HEK293 (cell line): ENCODE results near the gene BCL7C.
A peak's percentile ranks its signal among the peaks of the same experiment; 100 is the strongest.

ENCODE experiments used
- EGR2 ChIP-seq: fragments of 450-650 bp; formaldehyde crosslinking; IDR thresholded peaks from 2 replicates; pipeline ENCODE4 v1.5.1; 2016; ENCODE audit warnings: low read depth, missing biosample characterization, missing genetic modification characterization
- HIC1 ChIP-seq: fragments of 450-650 bp; formaldehyde crosslinking; IDR thresholded peaks from 2 replicates; pipeline ENCODE4 v1.5.1; 2016; ENCODE audit warnings: missing biosample characterization, missing genetic modification characterization
- MYNN ChIP-seq: fragments of 450-650 bp; formaldehyde crosslinking; IDR thresholded peaks from 2 replicates; pipeline ENCODE4 v1.5.1; 2016; ENCODE audit warnings: missing biosample characterization, missing genetic modification characterization, borderline replicate concordance
- SCRT1 ChIP-seq: fragments of 450-650 bp; formaldehyde crosslinking; IDR thresholded peaks from 2 replicates; pipeline ENCODE4 v1.5.1; 2016; ENCODE audit warnings: missing biosample characterization, missing genetic modification characterization, borderline replicate concordance
- ZFP69B ChIP-seq: fragments of 450-650 bp; formaldehyde crosslinking; IDR thresholded peaks from 2 replicates; pipeline ENCODE4 v1.5.1; 2016; ENCODE audit warnings: missing biosample characterization, missing genetic modification characterization
- ZNF112 ChIP-seq: fragments of 450-650 bp; formaldehyde crosslinking; IDR thresholded peaks from 2 replicates; pipeline ENCODE4 v1.5.0; 2017; ENCODE audit warnings: missing biosample characterization, missing genetic modification characterization
- ZNF155 ChIP-seq: fragments of 450-650 bp; formaldehyde crosslinking; IDR thresholded peaks from 2 replicates; pipeline ENCODE4 v1.5.1; 2016; ENCODE audit warnings: missing biosample characterization, missing genetic modification characterization
- ZNF184 ChIP-seq: fragments of 450-650 bp; IDR thresholded peaks from 2 replicates; pipeline ENCODE4 v1.5.1; 2018; ENCODE audit warnings: missing biosample characterization, mild to moderate bottlenecking, missing genetic modification characterization
- ZNF292 ChIP-seq: fragments of 450-650 bp; formaldehyde crosslinking; IDR thresholded peaks from 2 replicates; pipeline ENCODE4 v1.5.1; 2016; ENCODE audit warnings: low read depth, missing biosample characterization, missing genetic modification characterization, borderline replicate concordance
- ZNF341 ChIP-seq: fragments of 450-650 bp; formaldehyde crosslinking; IDR thresholded peaks from 2 replicates; pipeline ENCODE4; 2016; ENCODE audit warnings: low read depth, missing biosample characterization, missing genetic modification characterization
- ZNF398 ChIP-seq: fragments of 450-650 bp; formaldehyde crosslinking; IDR thresholded peaks from 2 replicates; pipeline ENCODE4 v1.5.1; 2017; ENCODE audit warnings: missing biosample characterization, missing genetic modification characterization
- ZNF501 ChIP-seq: fragments of 450-650 bp; formaldehyde crosslinking; IDR thresholded peaks from 2 replicates; pipeline ENCODE4 v1.5.1; 2016; ENCODE audit warnings: missing biosample characterization, missing genetic modification characterization
- ZNF514 ChIP-seq: fragments of 450-650 bp; formaldehyde crosslinking; IDR thresholded peaks from 2 replicates; pipeline ENCODE4 v1.5.1; 2016; ENCODE audit warnings: missing biosample characterization, missing genetic modification characterization
- ZNF555 ChIP-seq: fragments of 450-650 bp; formaldehyde crosslinking; conservative IDR thresholded peaks from 2 replicates; pipeline ENCODE4 v1.5.1; 2017; ENCODE audit warnings: missing biosample characterization, mild to moderate bottlenecking, missing genetic modification characterization, inconsistent platforms
- ZNF626 ChIP-seq: fragments of 450-650 bp; sonication (Bioruptor Pico); formaldehyde crosslinking; IDR thresholded peaks from 2 replicates; pipeline ENCODE4 v1.5.1; 2018; ENCODE audit warnings: missing biosample characterization, missing genetic modification characterization, inconsistent platforms
- ZNF629 ChIP-seq: fragments of 450-650 bp; formaldehyde crosslinking; IDR thresholded peaks from 2 replicates; pipeline ENCODE4 v1.5.1; 2017; ENCODE audit warnings: missing biosample characterization, missing genetic modification characterization
- ZNF677 ChIP-seq: fragments of 450-650 bp; IDR thresholded peaks from 2 replicates; pipeline ENCODE4 v1.5.0; 2018; ENCODE audit warnings: missing biosample characterization, mild to moderate bottlenecking, missing genetic modification characterization, moderate library complexity
- ZNF792 ChIP-seq: fragments of 450-650 bp; formaldehyde crosslinking; IDR thresholded peaks from 2 replicates; pipeline ENCODE4 v1.5.1; 2016; ENCODE audit warnings: missing biosample characterization, missing genetic modification characterization
- ZSCAN18 ChIP-seq: fragments of 450-650 bp; formaldehyde crosslinking; IDR thresholded peaks from 2 replicates; pipeline ENCODE4 v1.5.1; 2016; ENCODE audit warnings: missing biosample characterization, missing genetic modification characterization
- ZSCAN30 ChIP-seq: fragments of 450-650 bp; IDR thresholded peaks from 2 replicates; pipeline ENCODE4 v1.5.1; 2018; ENCODE audit warnings: missing biosample characterization, mild to moderate bottlenecking, missing genetic modification characterization, moderate library complexity
- TF ChIP-seq, protein P1 (sequence below): fragments of 450-650 bp; formaldehyde crosslinking; IDR thresholded peaks from 2 replicates; pipeline ENCODE4 v1.5.1; 2016; ENCODE audit warnings: missing biosample characterization, missing genetic modification characterization
- TF ChIP-seq, protein P2 (sequence below): fragments of 450-650 bp; formaldehyde crosslinking; IDR thresholded peaks from 2 replicates; pipeline ENCODE4 v1.5.1; 2016; ENCODE audit warnings: missing biosample characterization, missing genetic modification characterization

The BCL7C gene

DNA sequence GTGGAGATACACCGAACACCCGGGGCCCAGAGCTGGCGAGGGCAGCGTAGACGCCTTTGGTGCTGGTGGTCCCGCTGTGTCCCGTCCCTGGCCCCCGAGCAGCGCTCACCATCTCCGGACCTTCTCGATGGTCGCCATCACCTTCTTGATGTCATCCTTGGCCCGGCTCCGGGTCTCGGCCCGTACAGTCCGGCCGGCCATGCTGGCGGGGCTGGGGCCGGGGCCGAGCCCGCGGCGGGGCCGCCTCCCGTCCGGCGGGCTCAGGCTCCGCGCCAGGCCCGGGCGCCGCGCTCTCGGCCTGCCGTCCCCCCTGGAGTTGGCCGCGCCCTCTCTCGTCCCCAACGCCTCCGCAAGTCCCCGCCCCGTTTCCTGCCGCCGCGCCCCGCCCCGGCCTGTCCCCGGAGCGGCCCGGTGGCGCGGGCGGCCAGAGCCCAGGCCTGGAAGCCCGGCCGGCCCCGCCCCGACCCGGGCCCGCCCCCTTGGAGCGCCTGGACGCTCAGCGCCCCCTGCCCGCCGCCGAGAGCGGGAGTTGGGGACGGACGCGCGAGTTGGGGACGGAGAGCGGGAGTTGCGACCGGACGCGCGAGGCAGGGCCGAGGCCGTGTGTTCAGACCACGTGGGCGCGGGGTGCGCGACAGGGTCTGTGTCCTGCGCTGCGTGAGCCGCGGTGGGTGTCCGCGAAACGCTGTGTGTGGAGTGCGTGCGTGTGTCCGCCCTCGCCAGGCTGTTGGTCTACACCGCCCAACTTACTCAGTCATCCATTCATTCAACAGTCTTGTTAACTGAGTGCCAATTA is at the start of gene BCL7C (continued):
- no peak for TF ChIP-seq ZNF626 (tag by site-specific recombination)
- TF ChIP-seq ZNF341 (tag by site-specific recombination) = peak; percentile 67
- no peak for TF ChIP-seq ZNF112 (tag by site-specific recombination)
- TF ChIP-seq ZSCAN18 (tag by site-specific recombination) = no peak
- TF ChIP-seq HIC1 (tag by site-specific recombination) = no peak
- TF ChIP-seq ZSCAN30 (tag by site-specific recombination) = peak; percentile 40; the same call in 1 of the 2 replicates
- TF ChIP-seq ZNF155 = no peak
- peak; percentile 88 for TF ChIP-seq ZNF501
- TF ChIP-seq MYNN = no peak
- TF ChIP-seq ZNF514 (tag by site-specific recombination) = no peak
- TF ChIP-seq ZFP69B (tag by site-specific recombination) = peak; percentile 65
- TF ChIP-seq SCRT1 (tag by site-specific recombination) = no peak
- no peak for TF ChIP-seq ZNF292 (tag by site-specific recombination)
- peak; percentile 59; the same call in 1 of the 2 replicates for TF ChIP-seq ZNF184 (tag by site-specific recombination)
- no peak for TF ChIP-seq ZNF555
- TF ChIP-seq, protein P1, sequence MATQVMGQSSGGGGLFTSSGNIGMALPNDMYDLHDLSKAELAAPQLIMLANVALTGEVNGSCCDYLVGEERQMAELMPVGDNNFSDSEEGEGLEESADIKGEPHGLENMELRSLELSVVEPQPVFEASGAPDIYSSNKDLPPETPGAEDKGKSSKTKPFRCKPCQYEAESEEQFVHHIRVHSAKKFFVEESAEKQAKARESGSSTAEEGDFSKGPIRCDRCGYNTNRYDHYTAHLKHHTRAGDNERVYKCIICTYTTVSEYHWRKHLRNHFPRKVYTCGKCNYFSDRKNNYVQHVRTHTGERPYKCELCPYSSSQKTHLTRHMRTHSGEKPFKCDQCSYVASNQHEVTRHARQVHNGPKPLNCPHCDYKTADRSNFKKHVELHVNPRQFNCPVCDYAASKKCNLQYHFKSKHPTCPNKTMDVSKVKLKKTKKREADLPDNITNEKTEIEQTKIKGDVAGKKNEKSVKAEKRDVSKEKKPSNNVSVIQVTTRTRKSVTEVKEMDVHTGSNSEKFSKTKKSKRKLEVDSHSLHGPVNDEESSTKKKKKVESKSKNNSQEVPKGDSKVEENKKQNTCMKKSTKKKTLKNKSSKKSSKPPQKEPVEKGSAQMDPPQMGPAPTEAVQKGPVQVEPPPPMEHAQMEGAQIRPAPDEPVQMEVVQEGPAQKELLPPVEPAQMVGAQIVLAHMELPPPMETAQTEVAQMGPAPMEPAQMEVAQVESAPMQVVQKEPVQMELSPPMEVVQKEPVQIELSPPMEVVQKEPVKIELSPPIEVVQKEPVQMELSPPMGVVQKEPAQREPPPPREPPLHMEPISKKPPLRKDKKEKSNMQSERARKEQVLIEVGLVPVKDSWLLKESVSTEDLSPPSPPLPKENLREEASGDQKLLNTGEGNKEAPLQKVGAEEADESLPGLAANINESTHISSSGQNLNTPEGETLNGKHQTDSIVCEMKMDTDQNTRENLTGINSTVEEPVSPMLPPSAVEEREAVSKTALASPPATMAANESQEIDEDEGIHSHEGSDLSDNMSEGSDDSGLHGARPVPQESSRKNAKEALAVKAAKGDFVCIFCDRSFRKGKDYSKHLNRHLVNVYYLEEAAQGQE = no peak
- TF ChIP-seq ZNF398 (tag by site-specific recombination) = peak; percentile 10; the same call in 1 of the 2 replicates
- peak; percentile 19; the same call in 1 of the 2 replicates for TF ChIP-seq ZNF629
- no peak for TF ChIP-seq ZNF677 (tag by site-specific recombination)
- peak; percentile 45; the same call in 1 of the 2 replicates for TF ChIP-seq ZNF792 (tag by site-specific recombination)
- peak; percentile 83 for TF ChIP-seq EGR2
- TF ChIP-seq, protein P2, sequence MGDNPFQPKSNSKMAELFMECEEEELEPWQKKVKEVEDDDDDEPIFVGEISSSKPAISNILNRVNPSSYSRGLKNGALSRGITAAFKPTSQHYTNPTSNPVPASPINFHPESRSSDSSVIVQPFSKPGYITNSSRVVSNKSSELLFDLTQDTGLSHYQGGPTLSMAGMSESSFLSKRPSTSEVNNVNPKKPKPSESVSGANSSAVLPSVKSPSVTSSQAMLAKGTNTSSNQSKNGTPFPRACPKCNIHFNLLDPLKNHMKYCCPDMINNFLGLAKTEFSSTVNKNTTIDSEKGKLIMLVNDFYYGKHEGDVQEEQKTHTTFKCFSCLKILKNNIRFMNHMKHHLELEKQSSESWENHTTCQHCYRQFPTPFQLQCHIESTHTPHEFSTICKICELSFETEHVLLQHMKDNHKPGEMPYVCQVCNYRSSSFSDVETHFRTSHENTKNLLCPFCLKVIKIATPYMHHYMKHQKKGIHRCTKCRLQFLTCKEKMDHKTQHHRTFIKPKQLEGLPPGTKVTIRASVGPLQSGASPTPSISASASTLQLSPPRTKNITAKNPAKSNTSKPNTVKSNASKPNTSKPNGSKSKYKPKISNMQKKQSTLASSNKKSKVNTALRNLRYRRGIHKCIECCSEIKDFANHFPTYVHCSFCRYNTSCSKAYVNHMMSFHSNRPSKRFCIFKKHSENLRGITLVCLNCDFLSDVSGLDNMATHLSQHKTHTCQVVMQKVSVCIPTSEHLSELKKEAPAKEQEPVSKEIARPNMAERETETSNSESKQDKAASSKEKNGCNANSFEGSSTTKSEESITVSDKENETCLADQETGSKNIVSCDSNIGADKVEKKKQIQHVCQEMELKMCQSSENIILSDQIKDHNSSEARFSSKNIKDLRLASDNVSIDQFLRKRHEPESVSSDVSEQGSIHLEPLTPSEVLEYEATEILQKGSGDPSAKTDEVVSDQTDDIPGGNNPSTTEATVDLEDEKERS (tag by site-specific recombination) = no peak
